ENCODE data around the gene TTLL11. TPM values are rescaled to one million over a fixed set of nuclear protein-coding genes. Genes with fewer than 3 reads are reported as not detected.

Gene TTLL11
- total RNA-seq, 4 donors from 2014 or later, result 9.1 to 47.4 (median 11.3) TPM

GRCh38 chr9:122121391-122121790 is 28.3 kb upstream of the TTLL11 start:
- WGBS, 2 donors (ENCODE audit: low coverage in 1 of 2), result 92% methylated on average over 10 of the region's 10 CpGs; no CpG with 5 or more reads in 1 of the 2 donors
- Histone ChIP-seq H3K27ac (no peak overlapping the region), H3K4me3 (no peak overlapping the region), H3K36me3 (no peaks in the 10 kb centered on the region), H3K27me3 (peaks cover 15% of the 10 kb centered on the region), H3K9me3 (no peaks in the 10 kb centered on the region), H3K4me1 (peaks cover 0 to 8% (median 4%) of the 10 kb centered on the region in 4 donors)
- in situ Hi-C loops (cut with MboI; ENCODE audit: low pct_ligation_motif_present in 1 of 4, low pct_unique_long_range_greater_than_20kb in 1 of 4, low sequenced_read_pairs in 3 of 4) (loop anchor here (5.0 to 25.0 kb wide), 6 partner anchors 223 to 691 kb away; partner anchors contain the start of gene OR1K1 (in 4 of the 4)), intact Hi-C loops (cut with DNase I; ENCODE audit: low total_unique reads) (loop anchor here (10.0 kb wide), 1 partner anchor 333 kb away; no protein-coding TSS in a partner anchor)
- TF ChIP-seq POLR2AphosphoS5 (IDR thresholded peaks at IDR 0.05) (no peak), POLR2A (IDR thresholded peaks at IDR 0.05) (no peak), CTCF (IDR thresholded peaks at IDR 0.05) (no peak)
- no peak for DNase-seq

- no peak for TF ChIP-seq POLR2AphosphoS5 (IDR thresholded peaks at IDR 0.05)
- no peak for TF ChIP-seq POLR2A (IDR thresholded peaks at IDR 0.05)
- no peak for TF ChIP-seq CTCF (IDR thresholded peaks at IDR 0.05)
- Histone ChIP-seq H3K36me3 (no peaks in the 10 kb centered on the region), H3K9me3 (no peaks in the 10 kb centered on the region), H3K4me3 (no peak overlapping the region), H3K27ac (no peak overlapping the region), H3K27me3 (peaks cover 6% of the 10 kb centered on the region), H3K4me1 (no peaks in the 10 kb centered on the region)
- WGBS, 2 donors (ENCODE audit: low coverage in 1 of 2), result 80% methylated on average over 9 of the region's 10 CpGs; no CpG with 5 or more reads in 1 of the 2 donors
- DNase-seq, result no peak
- in situ Hi-C loops (cut with MboI; ENCODE audit: low pct_ligation_motif_present in 1 of 4, low pct_unique_long_range_greater_than_20kb in 1 of 4, low sequenced_read_pairs in 3 of 4), result loop anchor here (5.0 to 25.0 kb wide), 6 partner anchors 224 to 692 kb away; partner anchors contain the start of gene OR1K1 (in 4 of the 4)
- intact Hi-C loops (cut with DNase I; ENCODE audit: low total_unique reads), result loop anchor here (10.0 kb wide), 1 partner anchor 334 kb away; no protein-coding TSS in a partner anchor
Measured at GRCh38 chr9:122120316-122121071, 27.4 kb upstream of the TTLL11 start.

- 91 to 100% methylated on average over 1 to 5 of the region's 5 CpGs for WGBS, 2 donors (ENCODE audit: low coverage in 1 of 2)
- DNase-seq, result no peak
- intact Hi-C loops (cut with DNase I; ENCODE audit: low total_unique reads) (loop anchor here (10.0 kb wide), 1 partner anchor 335 kb away; no protein-coding TSS in a partner anchor), in situ Hi-C loops (cut with MboI; ENCODE audit: low pct_ligation_motif_present in 1 of 4, low pct_unique_long_range_greater_than_20kb in 1 of 4, low sequenced_read_pairs in 3 of 4) (loop anchor here (5.0 to 25.0 kb wide), 6 partner anchors 225 to 693 kb away; partner anchors contain the start of gene OR1K1 (in 4 of the 4))
- H3K27ac ChIP-seq, result no peak overlapping the region
- no peak overlapping the region for H3K4me3 ChIP-seq
- peaks cover 3% of the 10 kb centered on the region for H3K27me3 ChIP-seq
- no peaks in the 10 kb centered on the region for H3K36me3 ChIP-seq
- TF ChIP-seq POLR2AphosphoS5 (IDR thresholded peaks at IDR 0.05) (no peak), POLR2A (IDR thresholded peaks at IDR 0.05) (no peak), CTCF (IDR thresholded peaks at IDR 0.05) (no peak), EP300 (IDR thresholded peaks at IDR 0.05; ENCODE audit: low read depth) (no peak)
- H3K9me3 ChIP-seq, result no peaks in the 10 kb centered on the region
- no peaks in the 10 kb centered on the region for H3K4me1 ChIP-seq
Measured at GRCh38 chr9:122119721-122120120, 26.6 kb upstream of the TTLL11 start.

- Histone ChIP-seq H3K36me3 (no peaks in the 10 kb centered on the region), H3K27me3 (no peaks in the 10 kb centered on the region), H3K4me3 (no peak overlapping the region), H3K27ac (no peak overlapping the region), H3K9me3 (no peaks in the 10 kb centered on the region), H3K4me1 (no peaks in the 10 kb centered on the region)
- intact Hi-C loops (cut with DNase I; ENCODE audit: low total_unique reads), result no loop called here
- 87 to 94% methylated on average over 3 to 13 of the region's 13 CpGs for WGBS, 2 donors (ENCODE audit: low coverage in 1 of 2)
- DNase-seq, result no peak
- no peak for TF ChIP-seq EP300 (IDR thresholded peaks at IDR 0.05; ENCODE audit: low read depth)
- no peak for TF ChIP-seq CTCF (IDR thresholded peaks at IDR 0.05)
- TF ChIP-seq POLR2AphosphoS5 (IDR thresholded peaks at IDR 0.05), result no peak
- TF ChIP-seq POLR2A (IDR thresholded peaks at IDR 0.05), result no peak
- in situ Hi-C loops (cut with MboI; ENCODE audit: low pct_ligation_motif_present in 1 of 4, low pct_unique_long_range_greater_than_20kb in 1 of 4, low sequenced_read_pairs in 3 of 4), result loop anchor here (25.0 kb wide), 2 partner anchors 343 to 693 kb away; partner anchors contain the start of gene OR1K1 (in 4 of the 4)
Measured at GRCh38 chr9:122119166-122119521, 26.0 kb upstream of the TTLL11 start.

All from transverse colon (tissue), 4 donors.